Fibroblast of the aortic adventitia (primary cell): Measurements from ENCODE around the gene CD300LF. TPM values are rescaled to one million over a fixed set of nuclear protein-coding genes. Genes with fewer than 3 reads are reported as not detected.

ENCODE experiments used
- DNase-seq: peaks from one replicate; pipeline ENCODE4 v3.0.0-alpha.2; 2010; ENCODE audit warnings: low read depth
- H3K4me3 ChIP-seq: 2 replicates; pipeline ENCODE4 v1.5.1; 2011; ENCODE audit warnings: low read depth, mild to moderate bottlenecking, control low read depth, low read length, moderate library complexity
- CTCF ChIP-seq: IDR thresholded peaks from 2 replicates; pipeline ENCODE4 v1.5.1; 2011; ENCODE audit warnings: mild to moderate bottlenecking, low read length, control low read depth, inconsistent platforms; ENCODE audit not compliant: insufficient read depth
- total RNA-seq: library from RNA; depleted of rRNA; stranded (reverse); fragments of >200 nt; gene quantifications from 2 replicates; pipeline ENCODE4 v1.2.3, GENCODE V29; 2012; ENCODE audit warnings: low replicate concordance

Gene CD300LF
- not detected in 2 replicates for total RNA-seq

GRCh38 chr17:74712756-74713155 lies at the start of gene CD300LF:
CD300LF (minus strand) TSS chr17:74712923; CDS start chr17:74712866, 57 bp downstream.
- DNase-seq = no peak
- H3K4me3 ChIP-seq = no peak within 1 kb of the TSS
- no peak for TF ChIP-seq CTCF

DNA sequence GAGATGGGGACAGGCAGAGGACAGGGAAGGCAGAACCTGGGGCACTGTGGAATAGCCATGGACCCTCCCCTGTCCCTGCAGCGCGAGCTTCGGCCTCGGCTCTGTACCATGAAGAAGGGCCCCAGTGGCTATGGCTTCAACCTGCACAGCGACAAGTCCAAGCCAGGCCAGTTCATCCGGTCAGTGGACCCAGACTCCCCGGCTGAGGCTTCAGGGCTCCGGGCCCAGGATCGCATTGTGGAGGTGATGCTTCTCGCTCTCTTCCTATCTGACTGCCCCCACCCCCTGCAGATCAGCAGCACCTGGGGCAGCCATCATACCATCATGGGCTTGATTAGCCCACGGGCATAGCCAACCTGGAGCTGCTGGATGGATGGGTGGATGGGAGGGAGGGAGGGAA lies 49.2 kb upstream of the CD300LF start:
- no peak for DNase-seq
- no peak for TF ChIP-seq CTCF
- no peak overlapping the region for H3K4me3 ChIP-seq

- no peak for DNase-seq
- no peak for TF ChIP-seq CTCF
- no peak overlapping the region for H3K4me3 ChIP-seq
Observed at GRCh38 chr17:74761419-74761818, 48.7 kb upstream of the CD300LF start.

GRCh38 chr17:74760404-74761105 lies 47.8 kb upstream of the CD300LF start:
- H3K4me3 ChIP-seq = no peak overlapping the region
- no peak for TF ChIP-seq CTCF
- no peak for DNase-seq

DNA sequence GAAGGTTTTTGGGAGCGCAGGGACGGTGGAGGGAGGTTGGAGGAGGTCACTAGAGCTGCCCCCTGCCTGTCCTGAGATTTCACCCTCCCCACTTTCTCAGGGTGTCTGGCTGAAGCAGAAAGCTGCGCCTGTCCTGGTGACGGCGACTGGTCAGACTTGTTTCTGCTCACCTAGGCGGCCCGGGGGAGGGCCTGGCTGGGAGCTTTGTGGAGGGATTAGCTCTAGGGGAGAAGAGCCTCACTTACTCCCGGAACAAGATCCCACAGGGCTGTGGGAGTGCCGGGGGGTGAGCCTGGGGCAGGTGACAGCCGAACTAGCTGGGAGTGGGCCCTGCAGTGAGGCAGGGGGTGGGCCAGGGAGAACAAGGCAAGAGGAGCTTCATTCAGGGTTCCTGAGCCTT lies 47.2 kb upstream of the CD300LF start:
- no peak for TF ChIP-seq CTCF
- no peak for DNase-seq

DNA sequence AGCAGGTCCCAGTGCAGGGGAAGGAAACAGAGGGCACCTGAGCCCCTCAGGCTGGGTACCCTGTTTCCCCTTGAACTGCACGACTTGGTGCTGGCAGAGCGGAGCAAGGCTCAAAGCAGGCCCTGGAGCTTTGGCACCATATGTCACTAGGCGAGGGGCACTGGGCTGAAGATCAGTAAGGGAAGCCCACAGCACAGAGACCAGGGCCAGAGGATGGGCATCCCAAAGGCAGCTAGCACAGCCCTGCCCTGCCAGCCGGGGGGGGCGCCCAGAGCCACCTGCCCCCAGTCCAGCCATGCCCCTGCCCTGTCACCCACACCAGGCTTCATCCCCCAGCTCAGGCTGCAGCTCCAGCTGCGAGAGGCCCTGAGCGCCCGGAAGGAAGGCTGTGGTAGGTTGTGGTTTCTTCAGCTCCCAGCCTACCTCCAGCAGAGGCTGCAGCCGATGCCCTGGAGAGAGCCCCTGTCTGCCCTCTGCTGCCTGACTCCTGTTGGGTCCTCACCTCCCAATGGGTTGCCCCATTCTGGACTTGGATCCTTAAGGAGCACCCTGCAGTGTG lies 46.6 kb upstream of the CD300LF start:
- no peak for TF ChIP-seq CTCF
- H3K4me3 ChIP-seq = no peak overlapping the region
- DNase-seq = no peak

More for the DNA sequence above, 47.2 kb upstream of the CD300LF start:
- no peak overlapping the region for H3K4me3 ChIP-seq
